Stimulated activated CD4-positive, alpha-beta T cell treated with anti-CD3 and anti-CD28 coated beads, Interleukin-1b, Interleukin-23, amount 100 ng/mL, for 48 hours (primary cell): ENCODE results near the gene KRTDAP.

Experiments
- DNase-seq: peaks from one replicate; pipeline ENCODE4 v3.0.0-alpha.2; 2020

KRTDAP gene, protein sequence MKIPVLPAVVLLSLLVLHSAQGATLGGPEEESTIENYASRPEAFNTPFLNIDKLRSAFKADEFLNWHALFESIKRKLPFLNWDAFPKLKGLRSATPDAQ

GRCh38 chr19:35490364-35490763, at the start of gene KRTDAP:
KRTDAP (minus strand) TSS chr19:35490464; CDS start chr19:35490442, 22 bp downstream.
- no peak for DNase-seq

DNA sequence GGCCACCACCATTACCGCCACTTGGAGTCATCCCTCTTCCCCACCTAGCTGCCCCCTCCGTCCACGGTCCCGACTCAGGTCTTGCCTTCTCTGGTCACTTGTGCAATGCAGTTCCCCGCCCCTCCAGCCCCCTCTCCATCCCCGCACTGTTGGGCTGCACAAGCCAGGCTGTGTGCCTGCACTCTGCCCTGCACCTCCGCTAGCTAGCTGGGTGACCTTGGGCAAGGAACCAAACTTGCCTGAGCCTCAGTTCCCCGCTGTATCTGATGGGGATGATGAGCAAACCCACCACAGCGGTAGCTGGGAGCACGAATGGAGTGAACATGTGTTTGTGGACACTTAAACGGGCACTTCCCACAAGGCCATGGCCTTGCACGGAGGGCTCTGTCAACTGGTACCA, 49.6 kb upstream of the KRTDAP start:
- no peak for DNase-seq

DNA sequence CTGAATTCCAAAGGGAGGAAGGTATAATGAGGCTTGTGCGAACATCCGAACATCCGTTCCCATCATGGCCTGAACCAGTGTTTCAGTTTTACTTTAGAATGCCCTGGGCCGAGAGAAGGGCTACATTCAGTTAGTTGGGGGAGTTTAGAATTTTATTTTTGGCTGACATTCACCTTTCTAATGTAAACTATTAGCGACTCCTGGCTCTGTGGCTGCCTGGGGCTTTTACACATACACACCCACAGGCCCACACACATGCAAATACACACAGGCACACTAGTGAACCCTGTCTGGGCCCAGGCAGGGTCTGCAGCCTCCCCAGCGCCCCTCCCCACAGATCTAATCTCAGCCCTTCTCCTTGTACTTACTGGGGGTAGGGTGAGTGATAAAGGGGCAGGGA, 49.0 kb upstream of the KRTDAP start:
- no peak for DNase-seq

- DNase-seq: no peak
Measured at GRCh38 chr19:35534803-35535480, 44.7 kb upstream of the KRTDAP start.

- peak; percentile 25 for DNase-seq
Measured at GRCh38 chr19:35533822-35534392, 43.6 kb upstream of the KRTDAP start.

GRCh38 chr19:35533201-35533821, 43.0 kb upstream of the KRTDAP start, which contains the start of gene GAPDHS:
GAPDHS (plus strand) TSS chr19:35533456; CDS start chr19:35533528, 72 bp downstream.
- DNase-seq: no peak

DNA sequence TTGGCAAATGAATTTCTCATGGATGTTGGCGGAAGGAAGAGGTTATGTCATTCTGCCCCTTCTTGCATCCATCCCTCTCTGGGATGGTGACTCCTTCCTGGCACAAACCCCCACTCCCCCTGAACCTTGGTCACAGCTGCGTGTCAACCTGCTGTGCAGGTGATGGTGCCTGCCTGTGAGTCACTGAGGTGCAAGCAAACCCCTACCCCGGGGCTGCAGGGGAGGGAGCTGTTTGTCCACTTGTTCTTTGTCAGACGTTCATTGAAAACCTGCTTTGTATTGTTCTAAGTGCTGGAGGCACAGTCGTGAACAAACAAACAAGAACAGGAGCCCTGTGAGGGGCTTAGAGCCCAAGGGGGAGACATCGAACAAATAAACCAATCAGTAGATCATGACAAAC, 41.0 kb upstream of the KRTDAP start:
- no peak for DNase-seq

- no peak for DNase-seq
Measured at GRCh38 chr19:35529241-35530218, 39.3 kb upstream of the KRTDAP start.

DNA sequence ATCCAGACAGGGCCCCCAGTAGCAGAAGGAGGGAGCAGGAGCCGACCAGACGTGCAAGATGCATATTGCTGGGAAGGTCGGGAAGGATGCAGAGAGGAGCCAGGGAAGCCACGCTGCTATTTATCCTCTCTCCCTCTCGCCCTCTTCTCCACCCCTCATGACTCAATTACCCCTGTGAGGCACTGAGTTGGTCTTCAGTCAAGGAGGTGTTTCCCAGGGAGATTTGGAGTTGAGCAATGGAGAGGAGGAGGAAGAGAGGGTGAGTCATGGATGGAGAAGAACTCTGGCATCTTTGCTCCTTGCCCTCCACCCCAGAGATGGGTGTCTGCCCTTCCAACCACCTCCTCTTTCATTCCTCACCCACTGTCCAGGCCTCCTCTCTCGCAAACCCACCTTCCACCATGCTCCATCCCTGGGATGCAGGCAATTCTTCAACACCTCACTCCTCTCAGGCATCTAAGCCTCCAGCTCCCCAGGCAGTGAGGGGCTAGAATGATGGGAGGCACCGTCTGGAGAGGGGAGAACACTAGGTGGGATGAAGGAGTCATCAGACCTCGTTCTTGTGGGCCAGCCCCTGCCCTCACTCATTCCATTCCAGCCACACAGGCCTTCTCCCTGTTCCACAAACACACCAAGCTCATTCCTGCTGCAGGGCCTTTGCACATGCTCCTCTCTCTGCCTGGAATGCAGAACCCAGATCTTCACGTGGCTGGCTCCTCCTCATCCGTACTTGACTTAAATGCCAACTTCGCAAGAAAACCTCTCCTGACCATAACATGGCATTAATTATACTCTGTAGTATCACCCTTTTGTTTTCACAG, 38.2 kb upstream of the KRTDAP start, which contains the start of gene SBSN:
TSS of gene SBSN (minus strand) at position 94 of the 821 bp plus-strand sequence. CDS start at position 64, 30 bp downstream.
- no peak for DNase-seq

DNA sequence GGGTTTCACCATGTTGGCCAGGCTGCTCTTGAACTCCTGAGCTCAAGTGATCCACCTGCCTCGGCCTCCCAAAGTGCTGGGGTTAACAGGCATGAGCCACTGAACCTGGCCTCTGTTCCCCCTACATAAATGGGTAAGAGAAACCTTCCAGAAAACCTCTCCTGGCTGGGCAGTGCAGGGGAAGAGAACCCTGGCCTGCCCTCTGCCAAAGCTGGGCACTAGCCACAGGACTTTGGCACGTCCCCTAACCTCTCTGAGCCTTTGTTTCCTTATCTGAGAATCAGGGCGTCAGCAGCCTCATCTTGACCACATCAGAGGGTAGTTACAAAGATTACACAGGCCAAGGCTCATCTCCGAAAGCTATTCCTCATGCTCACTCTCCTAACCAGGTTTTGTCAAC, 35.6 kb upstream of the KRTDAP start:
- no peak for DNase-seq

GRCh38 chr19:35524181-35524837, 34.0 kb upstream of the KRTDAP start:
- DNase-seq: no peak

DNA sequence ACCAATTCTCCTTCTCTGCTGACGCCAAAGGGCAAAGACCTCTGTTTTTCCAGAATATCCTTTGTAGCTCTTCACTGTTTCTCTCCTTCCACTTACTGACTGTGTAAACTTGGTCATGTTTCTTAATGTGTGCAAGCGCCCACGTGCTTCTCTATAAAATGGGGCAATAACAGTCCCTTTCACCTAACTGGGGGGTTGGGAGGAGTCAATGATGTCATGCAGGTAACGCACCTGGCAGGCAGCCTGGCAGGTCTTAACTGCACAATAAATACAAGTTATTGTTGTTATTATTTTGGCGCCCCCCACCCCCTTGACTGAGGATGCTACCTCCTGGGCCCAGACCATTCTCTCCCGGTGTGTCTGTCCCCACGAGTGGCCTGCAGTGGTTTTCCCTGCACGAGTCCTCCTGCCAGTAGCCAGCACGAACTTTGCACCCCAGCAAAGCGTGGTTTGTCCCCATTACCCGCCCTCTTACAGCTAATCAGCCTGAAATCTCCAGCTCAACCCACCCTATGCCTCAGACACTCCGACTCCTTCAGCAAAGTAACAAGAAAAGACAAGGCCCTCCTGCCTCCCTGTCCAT, 32.6 kb upstream of the KRTDAP start:
- no peak for DNase-seq

- DNase-seq: no peak
Measured at GRCh38 chr19:35521124-35521743, 31.0 kb upstream of the KRTDAP start.

GRCh38 chr19:35519291-35519690, 29.0 kb upstream of the KRTDAP start:
- DNase-seq: no peak

DNA sequence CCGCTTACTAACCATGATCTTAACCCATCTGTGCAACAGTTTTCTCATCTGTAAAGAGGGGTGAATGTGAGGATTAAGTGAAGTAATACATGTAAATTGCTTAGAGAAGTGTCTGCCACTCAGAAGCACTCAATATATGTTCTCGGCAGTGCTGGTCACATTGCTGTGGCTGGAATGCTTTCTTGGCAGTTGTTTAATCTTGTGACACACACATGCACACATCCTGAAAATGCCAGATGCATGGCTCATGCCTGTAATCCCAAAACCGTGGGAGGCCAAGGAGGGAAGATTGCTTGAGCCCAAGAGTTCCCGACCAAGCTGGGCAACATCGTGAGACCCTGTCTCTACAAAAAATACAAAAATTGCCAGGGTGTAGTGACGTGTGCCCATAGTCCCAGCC, 28.0 kb upstream of the KRTDAP start:
- DNase-seq: no peak

DNA sequence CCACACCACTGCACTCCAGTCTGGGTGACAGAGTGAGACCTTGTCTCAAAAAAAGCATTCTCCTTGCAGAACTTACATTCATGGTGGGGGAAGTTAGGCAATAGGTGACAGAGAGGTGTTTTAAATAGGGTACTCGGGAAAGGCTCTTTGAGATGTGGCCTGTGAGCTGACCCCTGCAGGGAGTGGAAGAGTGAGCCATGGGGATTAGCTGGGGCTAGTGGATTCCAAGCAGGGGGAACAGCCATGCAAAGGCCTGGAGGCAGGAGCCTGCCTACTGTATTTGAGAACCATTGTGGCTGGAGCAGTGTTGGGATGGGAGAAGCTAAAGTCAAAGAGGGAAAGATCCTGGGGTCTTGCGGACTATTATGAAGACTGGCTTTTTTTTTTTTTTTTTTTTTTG, 27.1 kb upstream of the KRTDAP start:
- DNase-seq: no peak

GRCh38 chr19:35516310-35516709, 26.0 kb upstream of the KRTDAP start:
- DNase-seq: no peak

- DNase-seq: no peak
Measured at GRCh38 chr19:35514282-35514809, 24.1 kb upstream of the KRTDAP start.

- no peak for DNase-seq
Measured at GRCh38 chr19:35513628-35514281, 23.5 kb upstream of the KRTDAP start, which contains the start of gene DMKN. DMKN (minus strand) TSS chr19:35513649; CDS start chr19:35513475, 174 bp downstream.
